Left ventricle myocardium superior (tissue), 1 donor: ENCODE data around the gene ESRRB. TPM values are rescaled to one million over a fixed set of nuclear protein-coding genes. Genes with fewer than 3 reads are reported as not detected.

Experiments
- total RNA-seq: library from RNA; stranded (reverse); fragmentation: NEBNext Ultra II Directional; extraction: Animal tissue kit (Norgen Biotek cat#: 25700); gene quantifications from one replicate; pipeline ENCODE4 v1.2.1, GENCODE V29; 2021
- donor health status: DM: no; HTN: yes; CAD: no; lungs with severe emphysema.

ESRRB gene
- total RNA-seq, 1 donor from 2014 or later = 4.6 TPM

Other genes with a start within 250 kb of the ESRRB start
- gene GPATCH2L, start 224.2 kb upstream of the ESRRB start, total RNA-seq = 22.8 TPM